ENCODE data around the gene FAT2.

DNA sequence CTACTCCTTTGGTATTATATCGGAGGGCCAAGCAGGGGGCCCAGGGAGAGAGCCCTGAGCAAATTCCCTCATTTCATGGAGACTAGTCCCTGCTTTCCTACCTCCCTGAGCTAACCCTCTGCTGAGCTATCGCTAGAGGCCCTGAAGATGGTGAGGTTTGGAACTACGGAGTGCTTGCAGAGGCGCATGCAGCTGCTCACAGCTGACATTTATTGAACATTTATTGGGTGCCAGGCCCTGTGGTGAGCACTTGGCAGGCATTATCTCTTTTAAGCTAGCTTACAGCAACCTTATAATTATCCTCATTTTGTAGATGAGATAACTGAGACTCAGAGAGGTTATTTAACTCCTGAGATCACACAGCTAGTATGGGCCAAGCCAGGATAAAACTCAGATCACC, 9.8 kb downstream of the FAT2 start:
- no peak for TF ChIP-seq POLR2A (IDR thresholded peaks at IDR 0.05)
- TF ChIP-seq, protein P1, sequence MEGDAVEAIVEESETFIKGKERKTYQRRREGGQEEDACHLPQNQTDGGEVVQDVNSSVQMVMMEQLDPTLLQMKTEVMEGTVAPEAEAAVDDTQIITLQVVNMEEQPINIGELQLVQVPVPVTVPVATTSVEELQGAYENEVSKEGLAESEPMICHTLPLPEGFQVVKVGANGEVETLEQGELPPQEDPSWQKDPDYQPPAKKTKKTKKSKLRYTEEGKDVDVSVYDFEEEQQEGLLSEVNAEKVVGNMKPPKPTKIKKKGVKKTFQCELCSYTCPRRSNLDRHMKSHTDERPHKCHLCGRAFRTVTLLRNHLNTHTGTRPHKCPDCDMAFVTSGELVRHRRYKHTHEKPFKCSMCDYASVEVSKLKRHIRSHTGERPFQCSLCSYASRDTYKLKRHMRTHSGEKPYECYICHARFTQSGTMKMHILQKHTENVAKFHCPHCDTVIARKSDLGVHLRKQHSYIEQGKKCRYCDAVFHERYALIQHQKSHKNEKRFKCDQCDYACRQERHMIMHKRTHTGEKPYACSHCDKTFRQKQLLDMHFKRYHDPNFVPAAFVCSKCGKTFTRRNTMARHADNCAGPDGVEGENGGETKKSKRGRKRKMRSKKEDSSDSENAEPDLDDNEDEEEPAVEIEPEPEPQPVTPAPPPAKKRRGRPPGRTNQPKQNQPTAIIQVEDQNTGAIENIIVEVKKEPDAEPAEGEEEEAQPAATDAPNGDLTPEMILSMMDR (IDR thresholded peaks at IDR 0.05) = no peak
